ENCODE data around the gene KCTD3. TPM values are rescaled to one million over a fixed set of nuclear protein-coding genes. Genes with fewer than 3 reads are reported as not detected.

Gene KCTD3
- total and polyA plus RNA-seq, 10 of the 15 experiments (the other 5 are each of a cell fraction or from before 2014, with no cell fraction given), result 3.6 to 19.8 (median 10.7) TPM

DNA sequence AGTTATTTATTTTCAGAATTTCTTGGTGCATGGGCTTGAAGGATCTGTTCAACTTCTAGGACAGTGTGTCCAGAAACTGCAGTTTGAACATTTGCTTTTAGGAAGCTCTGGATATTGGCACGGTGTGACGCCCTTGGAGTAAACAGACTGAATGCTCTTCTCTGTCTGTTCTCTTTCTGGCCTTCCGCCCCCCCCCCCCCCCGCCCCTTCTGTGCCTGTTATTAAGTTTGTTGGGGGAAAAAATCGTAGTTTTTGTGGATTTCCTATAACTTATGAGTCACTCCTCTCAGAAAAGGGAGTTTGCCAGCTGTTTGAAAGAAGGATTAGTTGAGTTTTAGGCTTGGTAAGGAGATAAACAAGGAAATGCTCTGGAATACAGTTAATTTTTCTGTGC is 1.2 kb downstream of the KCTD3 start:
- no peaks in the 10 kb centered on the region for H4K20me1 ChIP-seq (ENCODE audit: control insufficient read depth, insufficient read depth)
- H3K9me3 ChIP-seq (replicated peaks; ENCODE audit: control insufficient read depth, insufficient read depth, low read length), result no peaks in the 10 kb centered on the region
- FAIRE-seq, result no peak
- H3K9ac ChIP-seq (ENCODE audit: control insufficient read depth, insufficient read depth, low read length), result peak overlapping the region; percentile 75
- in situ Hi-C loops (cut with MboI), result no loop called here
- 4% methylated on average over 4 of the region's 5 CpGs for WGBS (ENCODE audit: insufficient coverage, insufficient replicate concordance, low lambda C conversion rate, missing lambda C conversion rate)
- RAD21 ChIA-PET (ENCODE audit: unreplicated experiment), result interaction anchor here (0.9 to 2.4 kb wide), 3 partner anchors 16 to 39 kb away, joined by 3 to 7 read pairs (median 3); no protein-coding TSS in a partner anchor
- no peaks in the 10 kb centered on the region for H3K36me3 ChIP-seq (ENCODE audit: control insufficient read depth in 2 of 2, insufficient read depth in 2 of 2, low read length in 1 of 2)
- peak overlapping the region; percentile 69 for H3K4me2 ChIP-seq (ENCODE audit: control insufficient read depth, insufficient read depth)
- no TSS peak for BruUV-seq (replicated peaks)
- CTCF ChIA-PET, result interaction anchor here (0.7 to 1.4 kb wide), 6 partner anchors 14 to 908 kb away, joined by 3 read pairs; no protein-coding TSS in a partner anchor
- peak overlapping the region; percentile 76 for H3K4me3 ChIP-seq
- no peaks in the 10 kb centered on the region for H3K27me3 ChIP-seq (replicated peaks in 1 of 2; ENCODE audit: control insufficient read depth in 2 of 2, insufficient read depth in 2 of 2, low read length in 1 of 2)
- no peak for TF ChIP-seq NR2F1 (conservative IDR thresholded peaks at IDR 0.05)
- TF ChIP-seq SMC3 (IDR thresholded peaks at IDR 0.05; ENCODE audit: borderline replicate concordance, low read length), result no peak
- TF ChIP-seq, protein P1, sequence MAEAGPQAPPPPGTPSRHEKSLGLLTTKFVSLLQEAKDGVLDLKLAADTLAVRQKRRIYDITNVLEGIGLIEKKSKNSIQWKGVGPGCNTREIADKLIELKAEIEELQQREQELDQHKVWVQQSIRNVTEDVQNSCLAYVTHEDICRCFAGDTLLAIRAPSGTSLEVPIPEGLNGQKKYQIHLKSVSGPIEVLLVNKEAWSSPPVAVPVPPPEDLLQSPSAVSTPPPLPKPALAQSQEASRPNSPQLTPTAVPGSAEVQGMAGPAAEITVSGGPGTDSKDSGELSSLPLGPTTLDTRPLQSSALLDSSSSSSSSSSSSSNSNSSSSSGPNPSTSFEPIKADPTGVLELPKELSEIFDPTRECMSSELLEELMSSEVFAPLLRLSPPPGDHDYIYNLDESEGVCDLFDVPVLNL (IDR thresholded peaks at IDR 0.05; ENCODE audit: low read depth, low read length), result no peak
- no peak for TF ChIP-seq ETV6 (conservative IDR thresholded peaks at IDR 0.05 in 1 of 2, IDR thresholded peaks at IDR 0.05 in 1 of 2; ENCODE audit: borderline replicate concordance in 1 of 2, low read depth in 1 of 2)
- no peak for TF ChIP-seq YY1 (IDR thresholded peaks at IDR 0.05; ENCODE audit: low read depth, low read length)
- TF ChIP-seq HDAC6 (IDR thresholded peaks at IDR 0.05; ENCODE audit: unreplicated experiment), result no peak
- no peak for TF ChIP-seq TARDBP (IDR thresholded peaks at IDR 0.05; ENCODE audit: borderline replicate concordance)
- no peak for TF ChIP-seq CREM (IDR thresholded peaks at IDR 0.05; ENCODE audit: low read depth)
- TF ChIP-seq POLR2AphosphoS5 (IDR thresholded peaks at IDR 0.05; ENCODE audit: low read length), result no peak
- TF ChIP-seq NFXL1 (IDR thresholded peaks at IDR 0.05; ENCODE audit: borderline replicate concordance), result no peak
- DNase-seq (ENCODE audit: low read depth, low spot score), result no peak
- H3K4me1 ChIP-seq (ENCODE audit: control insufficient read depth, insufficient read depth, low read length), result peaks cover 9% of the 10 kb centered on the region; the same call in 1 of the 2 replicates
- intact Hi-C loops (cut with micrococcal nuclease; ENCODE audit: unreplicated experiment), result no loop called here
- H2AFZ ChIP-seq (ENCODE audit: control insufficient read depth, low read depth, low read length), result peak overlapping the region; percentile 99
- peak; percentile 11; the same call in 2 of the 3 replicates for ATAC-seq
- H3K27ac ChIP-seq (ENCODE audit: control insufficient read depth, insufficient read depth), result peak overlapping the region; percentile 89
- SMC1A ChIA-PET (ENCODE audit: uncharacterized antibody, unreplicated experiment), result interaction anchor here (1.0 to 1.8 kb wide), 3 partner anchors 17 to 139 kb away, joined by 3 to 6 read pairs (median 5); no protein-coding TSS in a partner anchor
- POLR2A ChIA-PET, result interaction anchor here (0.9 to 1.7 kb wide), 2 partner anchors 11 to 96 kb away, joined by 4 read pairs; no protein-coding TSS in a partner anchor
- peaks cover 59% of the 10 kb centered on the region for H3K79me2 ChIP-seq (ENCODE audit: control insufficient read depth, insufficient read depth, low read length)
